Upper lobe of left lung (tissue), 4 donors: Measurements from ENCODE around the gene CDCA5.

ENCODE experiments used
- CTCF ChIP-seq, 6 experiments: fragments of 450-650 bp in 4 of 6; fragments of 200-600 bp in 2 of 6; sonication (generic) in 2 of 6; IDR thresholded peaks; one replicate each; pipeline ENCODE4 v1.5.1; 2016 to 2019; ENCODE audit warnings: antibody characterized with exemption in 6 of 6
- EP300 ChIP-seq, 4 donors: sonication (generic); formaldehyde crosslinking; IDR thresholded peaks; one replicate each; pipeline ENCODE4 v1.5.1; 2017; ENCODE audit warnings: antibody characterized with exemption in 4 of 4, control low read depth in 2 of 4
- POLR2A ChIP-seq, 4 donors: fragments of 450-650 bp; IDR thresholded peaks; one replicate each; pipeline ENCODE4 v1.5.1; 2016 to 2017; ENCODE audit warnings: antibody characterized with exemption in 4 of 4, mild to moderate bottlenecking in 2 of 4
- POLR2AphosphoS5 ChIP-seq, 2 donors: sonication (generic); formaldehyde crosslinking; IDR thresholded peaks; one replicate each; pipeline ENCODE4 v1.5.1; 2017; ENCODE audit warnings: antibody characterized with exemption in 2 of 2

- TF ChIP-seq CTCF (IDR thresholded peaks at IDR 0.05) (no peak), POLR2A (IDR thresholded peaks at IDR 0.05) (no peak), POLR2AphosphoS5 (IDR thresholded peaks at IDR 0.05) (no peak), EP300 (IDR thresholded peaks at IDR 0.05) (no peak)
Measured at GRCh38 chr11:65107751-65108468, 24.1 kb upstream of the CDCA5 start.
